HG03432 (cell line): Measurements from ENCODE around the gene MAST2.
"Not testable (repeated sequence)": the region's sequence is repeated elsewhere in the genome, so short reads cannot be mapped to it uniquely, and the experiment has no call there.

Experiments used
- ATAC-seq: cut with Tn5 transposase; IDR thresholded peaks from one replicate; pipeline ENCODE4 v1.9.1; 2021; ENCODE audit warnings: mild to moderate bottlenecking, moderate library complexity; ENCODE audit not compliant: unreplicated experiment

MAST2 gene

GRCh38 chr1:45891087-45891486 lies 87.7 kb downstream of the MAST2 start:
- ATAC-seq: no peak

- no peak for ATAC-seq
Observed at GRCh38 chr1:45892068-45892785, 88.8 kb downstream of the MAST2 start.

GRCh38 chr1:45894331-45894730 lies 90.9 kb downstream of the MAST2 start:
- no peak for ATAC-seq

- ATAC-seq: no peak
Observed at GRCh38 chr1:45894921-45895320, 91.5 kb downstream of the MAST2 start.

- ATAC-seq: no peak
Observed at GRCh38 chr1:45895406-45895805, 92.0 kb downstream of the MAST2 start.

GRCh38 chr1:45906883-45907282 lies 103.5 kb downstream of the MAST2 start:
- no peak for ATAC-seq

- no peak for ATAC-seq
Observed at GRCh38 chr1:45908611-45909140, 105.3 kb downstream of the MAST2 start.

- no peak for ATAC-seq
Observed at GRCh38 chr1:45911634-45912033, 108.2 kb downstream of the MAST2 start.

- peak; percentile 75 for ATAC-seq
Observed at GRCh38 chr1:45913183-45913683, 109.8 kb downstream of the MAST2 start.

GRCh38 chr1:45913731-45914501 lies 110.5 kb downstream of the MAST2 start:
- no peak for ATAC-seq

- ATAC-seq: no peak
Observed at GRCh38 chr1:45914836-45915235, 111.4 kb downstream of the MAST2 start.

GRCh38 chr1:45922374-45922773 lies 119.0 kb downstream of the MAST2 start:
- ATAC-seq: no peak

- ATAC-seq: no peak
Observed at GRCh38 chr1:45922813-45923212, 119.4 kb downstream of the MAST2 start.

- ATAC-seq: no peak
Observed at GRCh38 chr1:45923343-45923742, 119.9 kb downstream of the MAST2 start.

GRCh38 chr1:45924736-45925135 lies 121.3 kb downstream of the MAST2 start:
- ATAC-seq: no peak

GRCh38 chr1:45925728-45926287 lies 122.4 kb downstream of the MAST2 start:
- no peak for ATAC-seq

- no peak for ATAC-seq
Observed at GRCh38 chr1:45926330-45926729, 122.9 kb downstream of the MAST2 start.

GRCh38 chr1:45927231-45927915 lies 124.0 kb downstream of the MAST2 start:
- ATAC-seq: not testable (repeated sequence)

- no peak for ATAC-seq
Observed at GRCh38 chr1:45928486-45929205, 125.2 kb downstream of the MAST2 start.

- no peak for ATAC-seq
Observed at GRCh38 chr1:45929257-45929687, 125.9 kb downstream of the MAST2 start.
